ENCODE results near the gene LTC4S.

DNA sequence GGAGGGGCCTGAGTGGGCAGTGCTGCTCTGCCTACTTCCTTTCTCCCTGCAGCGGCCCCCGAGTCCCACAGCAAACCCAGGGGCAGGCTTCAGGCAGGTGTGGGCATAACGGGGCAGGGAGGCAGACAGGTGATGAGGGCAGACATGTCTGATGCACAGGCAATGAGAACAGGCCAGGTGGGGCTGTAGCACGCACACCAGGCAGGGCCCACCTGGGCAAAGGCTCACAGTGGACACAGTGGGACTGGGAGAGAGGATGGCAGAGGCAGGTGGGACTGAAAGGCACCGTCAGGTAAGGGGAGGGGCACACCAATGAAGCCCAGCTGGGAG is 5.8 kb downstream of the LTC4S start:
- TF ChIP-seq, protein P1, sequence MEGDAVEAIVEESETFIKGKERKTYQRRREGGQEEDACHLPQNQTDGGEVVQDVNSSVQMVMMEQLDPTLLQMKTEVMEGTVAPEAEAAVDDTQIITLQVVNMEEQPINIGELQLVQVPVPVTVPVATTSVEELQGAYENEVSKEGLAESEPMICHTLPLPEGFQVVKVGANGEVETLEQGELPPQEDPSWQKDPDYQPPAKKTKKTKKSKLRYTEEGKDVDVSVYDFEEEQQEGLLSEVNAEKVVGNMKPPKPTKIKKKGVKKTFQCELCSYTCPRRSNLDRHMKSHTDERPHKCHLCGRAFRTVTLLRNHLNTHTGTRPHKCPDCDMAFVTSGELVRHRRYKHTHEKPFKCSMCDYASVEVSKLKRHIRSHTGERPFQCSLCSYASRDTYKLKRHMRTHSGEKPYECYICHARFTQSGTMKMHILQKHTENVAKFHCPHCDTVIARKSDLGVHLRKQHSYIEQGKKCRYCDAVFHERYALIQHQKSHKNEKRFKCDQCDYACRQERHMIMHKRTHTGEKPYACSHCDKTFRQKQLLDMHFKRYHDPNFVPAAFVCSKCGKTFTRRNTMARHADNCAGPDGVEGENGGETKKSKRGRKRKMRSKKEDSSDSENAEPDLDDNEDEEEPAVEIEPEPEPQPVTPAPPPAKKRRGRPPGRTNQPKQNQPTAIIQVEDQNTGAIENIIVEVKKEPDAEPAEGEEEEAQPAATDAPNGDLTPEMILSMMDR (IDR thresholded peaks at IDR 0.05 in 2 of 3, conservative IDR thresholded peaks at IDR 0.05 in 1 of 3; ENCODE audit: insufficient read depth in 2 of 3, low read depth in 1 of 3, low read length in 3 of 3): no peak
- TF ChIP-seq RBM22 (IDR thresholded peaks at IDR 0.05; ENCODE audit: low read depth, low read length, poor library complexity, severe bottlenecking) (no peak), MTF1 (CRISPR knock-in tag; IDR thresholded peaks at IDR 0.05; ENCODE audit: borderline replicate concordance) (no peak), HEY1 (CRISPR knock-in tag; IDR thresholded peaks at IDR 0.05; ENCODE audit: borderline replicate concordance) (no peak), EZH2 (IDR thresholded peaks at IDR 0.05; ENCODE audit: borderline replicate concordance, low read depth, low read length) (no peak), CEBPG (CRISPR knock-in tag; IDR thresholded peaks at IDR 0.05) (no peak), CEBPG (tag; conservative IDR thresholded peaks at IDR 0.05 in 1 of 2, IDR thresholded peaks at IDR 0.05 in 1 of 2) (no peak), ETV1 (tag; conservative IDR thresholded peaks at IDR 0.05; ENCODE audit: low read depth) (no peak), SP2 (IDR thresholded peaks at IDR 0.05; ENCODE audit: extremely low read depth, low read depth, low read length, poor library complexity, severe bottlenecking) (no peak), JUN (IDR thresholded peaks at IDR 0.05; ENCODE audit: borderline replicate concordance, low read depth, low read length) (no peak), JUN (CRISPR knock-in tag; IDR thresholded peaks at IDR 0.05; ENCODE audit: borderline replicate concordance) (no peak)
- TF ChIP-seq, protein P2, sequence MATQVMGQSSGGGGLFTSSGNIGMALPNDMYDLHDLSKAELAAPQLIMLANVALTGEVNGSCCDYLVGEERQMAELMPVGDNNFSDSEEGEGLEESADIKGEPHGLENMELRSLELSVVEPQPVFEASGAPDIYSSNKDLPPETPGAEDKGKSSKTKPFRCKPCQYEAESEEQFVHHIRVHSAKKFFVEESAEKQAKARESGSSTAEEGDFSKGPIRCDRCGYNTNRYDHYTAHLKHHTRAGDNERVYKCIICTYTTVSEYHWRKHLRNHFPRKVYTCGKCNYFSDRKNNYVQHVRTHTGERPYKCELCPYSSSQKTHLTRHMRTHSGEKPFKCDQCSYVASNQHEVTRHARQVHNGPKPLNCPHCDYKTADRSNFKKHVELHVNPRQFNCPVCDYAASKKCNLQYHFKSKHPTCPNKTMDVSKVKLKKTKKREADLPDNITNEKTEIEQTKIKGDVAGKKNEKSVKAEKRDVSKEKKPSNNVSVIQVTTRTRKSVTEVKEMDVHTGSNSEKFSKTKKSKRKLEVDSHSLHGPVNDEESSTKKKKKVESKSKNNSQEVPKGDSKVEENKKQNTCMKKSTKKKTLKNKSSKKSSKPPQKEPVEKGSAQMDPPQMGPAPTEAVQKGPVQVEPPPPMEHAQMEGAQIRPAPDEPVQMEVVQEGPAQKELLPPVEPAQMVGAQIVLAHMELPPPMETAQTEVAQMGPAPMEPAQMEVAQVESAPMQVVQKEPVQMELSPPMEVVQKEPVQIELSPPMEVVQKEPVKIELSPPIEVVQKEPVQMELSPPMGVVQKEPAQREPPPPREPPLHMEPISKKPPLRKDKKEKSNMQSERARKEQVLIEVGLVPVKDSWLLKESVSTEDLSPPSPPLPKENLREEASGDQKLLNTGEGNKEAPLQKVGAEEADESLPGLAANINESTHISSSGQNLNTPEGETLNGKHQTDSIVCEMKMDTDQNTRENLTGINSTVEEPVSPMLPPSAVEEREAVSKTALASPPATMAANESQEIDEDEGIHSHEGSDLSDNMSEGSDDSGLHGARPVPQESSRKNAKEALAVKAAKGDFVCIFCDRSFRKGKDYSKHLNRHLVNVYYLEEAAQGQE (IDR thresholded peaks at IDR 0.05; ENCODE audit: borderline replicate concordance): no peak
- TF ChIP-seq, protein P2 (CRISPR knock-in tag; IDR thresholded peaks at IDR 0.05; ENCODE audit: low read depth): no peak
- TF ChIP-seq, protein P3, sequence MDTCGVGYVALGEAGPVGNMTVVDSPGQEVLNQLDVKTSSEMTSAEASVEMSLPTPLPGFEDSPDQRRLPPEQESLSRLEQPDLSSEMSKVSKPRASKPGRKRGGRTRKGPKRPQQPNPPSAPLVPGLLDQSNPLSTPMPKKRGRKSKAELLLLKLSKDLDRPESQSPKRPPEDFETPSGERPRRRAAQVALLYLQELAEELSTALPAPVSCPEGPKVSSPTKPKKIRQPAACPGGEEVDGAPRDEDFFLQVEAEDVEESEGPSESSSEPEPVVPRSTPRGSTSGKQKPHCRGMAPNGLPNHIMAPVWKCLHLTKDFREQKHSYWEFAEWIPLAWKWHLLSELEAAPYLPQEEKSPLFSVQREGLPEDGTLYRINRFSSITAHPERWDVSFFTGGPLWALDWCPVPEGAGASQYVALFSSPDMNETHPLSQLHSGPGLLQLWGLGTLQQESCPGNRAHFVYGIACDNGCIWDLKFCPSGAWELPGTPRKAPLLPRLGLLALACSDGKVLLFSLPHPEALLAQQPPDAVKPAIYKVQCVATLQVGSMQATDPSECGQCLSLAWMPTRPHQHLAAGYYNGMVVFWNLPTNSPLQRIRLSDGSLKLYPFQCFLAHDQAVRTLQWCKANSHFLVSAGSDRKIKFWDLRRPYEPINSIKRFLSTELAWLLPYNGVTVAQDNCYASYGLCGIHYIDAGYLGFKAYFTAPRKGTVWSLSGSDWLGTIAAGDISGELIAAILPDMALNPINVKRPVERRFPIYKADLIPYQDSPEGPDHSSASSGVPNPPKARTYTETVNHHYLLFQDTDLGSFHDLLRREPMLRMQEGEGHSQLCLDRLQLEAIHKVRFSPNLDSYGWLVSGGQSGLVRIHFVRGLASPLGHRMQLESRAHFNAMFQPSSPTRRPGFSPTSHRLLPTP (IDR thresholded peaks at IDR 0.05; ENCODE audit: borderline replicate concordance, extremely low read depth, insufficient read length): no peak

Measured in K562 (cell line).